Kasumi-1 (cell line): ENCODE data around the gene LIN28A.

Source experiments
- DNase-seq, 2 experiments: peaks; one replicate each; lab custom pipeline; 2025; lab: John Stamatoyannopoulos, UW

Gene LIN28A

DNA sequence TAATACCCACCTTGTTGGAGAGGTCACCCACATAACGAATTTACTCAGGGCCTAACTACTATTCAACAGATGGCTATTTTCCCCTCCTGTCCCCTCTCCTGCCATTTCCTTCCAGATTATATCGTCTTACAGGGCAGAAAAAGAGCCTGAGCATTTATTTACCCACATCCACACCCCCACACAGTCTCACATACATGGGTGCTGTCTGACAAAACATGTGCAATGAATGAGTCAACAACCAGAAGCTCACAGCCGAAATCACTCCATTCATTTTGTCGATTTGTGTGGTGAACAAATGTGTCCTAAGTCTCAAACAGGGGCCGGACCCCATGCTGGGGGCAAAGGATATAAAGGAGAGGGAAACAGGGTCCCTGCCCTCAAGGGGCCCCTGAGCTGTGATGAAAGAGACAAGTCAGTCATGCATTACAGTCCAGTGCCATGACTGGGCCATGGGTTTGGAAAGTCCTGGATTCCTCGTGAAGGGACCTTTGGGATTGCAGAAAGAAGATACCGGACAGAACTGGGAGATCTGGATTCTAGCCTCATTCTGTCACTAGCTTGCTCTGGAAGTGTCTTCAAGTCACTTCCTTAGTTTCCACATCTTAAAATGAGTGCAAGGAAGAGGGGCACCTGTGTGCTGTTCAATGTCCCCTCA, 21.7 kb upstream of the LIN28A start:
- no peak for DNase-seq

DNA sequence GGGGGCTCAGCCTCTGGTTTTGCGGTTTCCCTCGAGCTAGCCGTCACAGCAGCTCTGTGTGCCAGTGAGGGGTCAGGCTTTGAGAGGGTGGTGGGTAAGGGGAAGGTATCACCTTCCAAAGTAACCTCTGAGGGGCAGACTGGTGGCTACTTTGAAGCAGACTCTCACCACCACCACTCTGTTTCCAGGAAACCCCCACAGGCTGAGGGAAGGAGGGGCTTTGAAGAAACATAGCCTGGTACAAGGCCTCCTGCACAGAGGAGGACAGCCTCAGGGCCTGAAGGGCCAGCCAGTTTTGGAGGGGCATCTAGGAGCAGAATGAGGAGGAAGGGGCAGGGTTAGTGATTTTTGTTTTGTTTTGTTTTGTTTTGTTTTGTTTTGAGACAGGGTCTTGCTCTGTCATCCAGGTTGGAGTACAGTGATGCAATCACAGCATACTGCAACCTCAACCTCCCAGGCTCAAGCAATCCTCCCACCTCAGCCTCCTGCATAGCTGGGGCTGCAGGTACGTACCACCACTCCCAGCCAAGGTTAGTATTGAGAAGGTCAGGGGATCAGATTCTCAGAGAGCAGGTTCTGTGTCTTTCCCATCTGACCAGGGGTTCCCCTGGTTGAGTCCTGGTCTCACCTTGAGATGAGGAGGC, 20.9 kb upstream of the LIN28A start:
- no peak for DNase-seq

DNA sequence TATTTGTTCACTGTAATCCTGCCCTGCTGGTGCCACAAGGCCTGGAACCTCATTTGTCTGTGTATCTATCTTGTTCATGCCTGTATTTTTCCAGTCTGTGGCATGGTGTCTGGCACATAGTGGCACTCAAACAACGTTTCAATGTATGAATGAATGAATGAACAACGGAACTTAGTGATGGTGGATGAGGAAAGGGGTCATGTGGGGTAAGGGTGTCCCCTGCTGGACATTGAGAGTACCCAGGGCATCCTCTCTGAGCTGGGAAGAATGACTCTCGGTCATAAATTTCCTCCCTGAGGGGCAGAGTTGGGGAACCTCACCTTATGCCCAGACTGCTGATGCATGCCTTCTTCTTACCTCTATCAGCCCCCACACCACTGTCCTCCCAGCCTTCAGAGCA, 19.2 kb upstream of the LIN28A start:
- peak; percentile 30 to 38 for DNase-seq

DNA sequence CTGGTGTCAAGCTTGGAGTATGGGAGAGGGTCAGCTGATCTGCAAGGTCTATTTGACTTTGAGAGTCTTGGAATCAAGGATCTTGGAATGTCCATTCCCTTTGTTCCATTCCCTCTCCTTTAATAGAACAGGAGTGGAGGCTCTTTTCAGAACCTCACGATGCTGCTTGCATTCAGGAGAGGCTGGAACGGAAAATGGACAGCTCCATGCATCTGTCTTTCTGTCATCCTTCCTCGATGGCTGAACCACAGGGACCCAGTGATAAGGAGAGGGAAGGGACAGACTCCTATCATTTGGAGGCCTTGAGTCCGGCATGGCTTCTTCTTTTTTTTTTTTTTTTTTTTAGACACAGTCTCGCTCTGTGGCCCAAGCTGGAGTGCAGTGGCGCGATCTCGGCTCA, 14.9 kb upstream of the LIN28A start:
- no peak for DNase-seq

DNA sequence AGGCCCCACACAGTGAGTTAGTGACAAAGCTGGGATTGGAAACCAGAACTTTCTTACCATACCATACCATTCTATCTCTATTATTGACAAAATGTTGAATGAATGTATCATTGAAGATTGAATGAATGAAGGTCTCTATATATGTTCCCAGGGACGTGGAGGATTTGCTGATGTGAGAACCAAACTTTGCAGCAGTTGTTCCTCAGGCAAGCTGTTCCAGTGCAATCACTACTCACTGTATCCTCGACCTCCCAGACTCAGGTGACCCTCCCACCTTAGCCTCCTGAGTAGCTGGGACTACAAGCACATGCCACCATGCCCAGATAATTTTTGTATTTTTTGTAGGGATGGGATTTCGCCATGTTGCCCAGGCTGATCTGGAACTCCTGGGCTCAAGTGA, 11.6 kb upstream of the LIN28A start:
- no peak for DNase-seq

DNA sequence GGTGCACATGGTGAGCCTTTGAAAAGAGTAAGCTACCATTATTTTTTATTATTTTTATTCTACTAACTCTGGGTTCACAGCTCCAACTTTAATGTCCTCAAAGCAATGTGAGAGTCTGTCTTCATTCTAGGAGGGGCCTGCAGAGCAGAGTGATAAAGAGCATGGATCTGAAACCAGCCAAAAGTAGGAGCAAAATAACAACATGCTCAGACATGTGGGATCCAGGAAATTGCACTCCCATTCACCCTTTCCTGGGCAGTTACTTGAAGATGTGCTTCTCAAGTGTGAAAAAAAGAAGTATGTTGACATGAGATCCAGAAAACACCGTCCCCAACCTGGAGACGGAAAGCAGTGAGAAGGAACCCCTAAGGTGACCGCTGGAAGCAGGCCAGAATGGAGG, 8.7 kb upstream of the LIN28A start:
- DNase-seq, result no peak

DNA sequence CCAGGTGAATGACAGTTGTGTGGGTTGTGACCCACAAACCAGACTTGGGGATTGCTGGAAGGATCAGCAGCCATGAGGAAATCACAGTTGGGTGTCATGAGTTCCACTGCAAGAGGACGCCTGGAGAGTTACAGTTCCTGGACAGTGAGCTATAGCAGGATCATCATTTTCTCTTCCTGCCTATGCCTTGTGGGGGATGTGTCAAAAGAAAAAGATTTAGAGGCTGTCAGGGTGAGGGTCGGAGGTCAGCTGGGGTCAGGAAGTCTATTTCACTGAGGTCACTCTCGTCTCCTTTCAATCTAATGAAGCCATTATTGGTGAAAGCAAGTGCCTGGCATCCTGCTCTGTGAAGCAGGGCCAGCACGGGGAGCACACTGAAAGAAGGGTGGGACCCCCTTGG, 7.0 kb upstream of the LIN28A start:
- DNase-seq, result no peak

DNA sequence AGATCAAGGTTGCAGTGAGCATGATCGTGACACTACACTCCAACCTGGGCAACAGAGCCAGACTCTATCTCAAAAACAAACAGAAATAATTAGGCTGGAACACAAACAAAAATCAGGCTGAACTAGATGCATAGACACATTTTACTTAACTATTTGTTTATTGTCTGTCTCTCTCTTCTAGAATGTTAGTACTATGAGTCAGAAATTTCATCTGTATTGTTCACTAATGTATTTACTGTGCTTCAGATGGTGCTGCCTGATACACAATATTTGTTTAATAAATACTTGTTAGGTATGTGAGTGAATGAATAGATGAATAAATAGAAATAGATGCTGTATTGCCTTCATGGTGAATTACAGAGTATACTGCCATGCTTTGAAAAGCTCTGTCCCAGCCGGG, 6.0 kb upstream of the LIN28A start:
- no peak for DNase-seq

DNA sequence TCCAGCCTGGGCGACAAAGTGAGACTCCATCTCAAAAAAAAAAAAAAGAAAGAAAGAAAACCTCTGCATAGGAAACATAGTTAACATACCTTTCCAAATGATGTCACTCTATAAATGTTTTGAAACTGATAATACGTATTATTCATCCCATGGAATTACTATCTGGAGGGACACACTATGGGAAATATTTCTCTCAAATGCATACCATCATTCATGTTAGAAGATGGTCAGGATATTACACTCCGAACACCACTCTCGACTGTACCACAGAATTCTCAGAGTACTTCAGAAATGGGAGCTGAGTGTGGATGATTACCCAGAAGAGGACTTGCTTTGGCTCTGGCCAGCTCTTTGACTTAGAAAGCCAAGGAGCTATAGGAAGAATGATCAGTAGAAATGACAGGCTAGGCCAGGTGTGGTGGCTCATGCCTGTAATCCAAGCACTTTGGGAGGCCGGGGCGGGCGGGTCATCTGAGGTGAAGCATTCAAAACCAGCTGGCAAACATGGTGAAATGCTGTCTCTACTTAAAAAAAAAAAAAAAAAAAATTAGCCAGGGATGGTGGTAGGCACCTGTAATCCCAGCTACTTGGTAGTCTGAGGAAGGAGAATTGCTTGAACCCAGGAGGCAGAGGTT, 5.2 kb upstream of the LIN28A start:
- DNase-seq, result no peak

DNA sequence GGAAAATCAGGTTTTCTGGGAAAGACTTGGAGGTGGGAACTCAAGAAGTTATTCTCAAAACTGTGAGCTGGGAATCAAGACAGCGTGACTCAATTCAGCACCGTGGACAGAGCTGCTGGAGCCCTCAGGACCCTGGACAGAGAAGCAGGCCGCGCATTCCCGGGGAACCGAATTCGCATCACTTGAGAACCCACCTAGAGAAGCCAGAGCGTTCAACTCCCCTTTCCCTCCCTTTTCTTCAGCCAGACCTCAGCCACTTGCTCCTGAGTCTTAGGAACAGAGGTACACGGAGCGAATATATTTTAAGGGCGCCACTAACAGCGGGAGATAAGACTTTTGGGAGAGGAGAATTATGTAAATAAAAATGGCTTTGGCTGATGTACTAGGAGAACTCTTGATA, 2.0 kb upstream of the LIN28A start:
- peak; percentile 63 to 70 for DNase-seq

DNA sequence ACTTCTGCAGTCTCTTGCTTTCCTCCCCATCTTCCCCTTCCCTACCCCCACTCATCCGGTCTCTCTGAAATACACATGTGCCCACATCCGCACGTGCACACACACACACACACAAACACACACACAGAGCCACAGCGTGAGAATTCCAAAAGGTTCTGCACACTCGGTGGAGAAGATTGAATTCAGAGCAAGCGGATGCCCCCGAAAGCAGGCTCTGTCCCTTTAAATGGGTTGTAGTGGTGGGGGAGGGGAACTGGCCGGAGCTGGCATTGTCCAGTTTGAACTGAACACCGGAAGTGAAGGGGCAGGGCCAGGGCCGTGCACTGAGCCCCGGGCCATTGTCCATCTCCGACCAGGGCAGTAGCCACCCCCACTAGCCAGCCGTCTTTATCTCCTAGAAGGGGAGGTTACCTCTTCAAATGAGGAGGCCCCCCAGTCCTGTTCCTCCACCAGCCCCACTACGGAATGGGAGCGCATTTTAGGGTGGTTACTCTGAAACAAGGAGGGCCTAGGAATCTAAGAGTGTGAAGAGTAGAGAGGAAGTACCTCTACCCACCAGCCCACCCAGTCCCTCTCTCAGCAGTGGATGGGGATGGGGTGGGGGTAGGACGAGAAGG, 1.3 kb upstream of the LIN28A start:
- no peak for DNase-seq

DNA sequence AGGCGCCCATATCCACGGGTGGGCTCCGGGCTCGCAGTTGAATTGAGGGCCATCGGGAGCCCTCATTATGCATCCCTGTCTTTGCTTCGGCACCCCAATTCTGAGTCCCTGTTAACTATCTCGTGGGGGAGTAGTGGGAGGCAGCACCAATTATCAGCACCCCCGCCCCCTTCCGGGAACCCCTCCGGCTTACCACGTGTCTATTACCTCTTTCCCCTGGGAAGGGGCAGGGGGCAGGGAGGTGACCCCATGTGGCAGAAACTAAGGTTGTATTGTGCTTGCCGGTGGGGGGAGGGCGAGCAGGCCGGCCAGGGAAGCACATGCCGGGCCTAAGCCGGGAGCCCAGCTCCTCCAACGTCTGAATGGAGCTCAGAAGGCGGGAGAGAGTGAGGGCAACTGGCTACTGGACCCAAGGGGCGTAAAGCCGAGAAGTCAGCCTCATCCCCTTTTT, 1.0 kb downstream of the LIN28A start:
- DNase-seq, result no peak

DNA sequence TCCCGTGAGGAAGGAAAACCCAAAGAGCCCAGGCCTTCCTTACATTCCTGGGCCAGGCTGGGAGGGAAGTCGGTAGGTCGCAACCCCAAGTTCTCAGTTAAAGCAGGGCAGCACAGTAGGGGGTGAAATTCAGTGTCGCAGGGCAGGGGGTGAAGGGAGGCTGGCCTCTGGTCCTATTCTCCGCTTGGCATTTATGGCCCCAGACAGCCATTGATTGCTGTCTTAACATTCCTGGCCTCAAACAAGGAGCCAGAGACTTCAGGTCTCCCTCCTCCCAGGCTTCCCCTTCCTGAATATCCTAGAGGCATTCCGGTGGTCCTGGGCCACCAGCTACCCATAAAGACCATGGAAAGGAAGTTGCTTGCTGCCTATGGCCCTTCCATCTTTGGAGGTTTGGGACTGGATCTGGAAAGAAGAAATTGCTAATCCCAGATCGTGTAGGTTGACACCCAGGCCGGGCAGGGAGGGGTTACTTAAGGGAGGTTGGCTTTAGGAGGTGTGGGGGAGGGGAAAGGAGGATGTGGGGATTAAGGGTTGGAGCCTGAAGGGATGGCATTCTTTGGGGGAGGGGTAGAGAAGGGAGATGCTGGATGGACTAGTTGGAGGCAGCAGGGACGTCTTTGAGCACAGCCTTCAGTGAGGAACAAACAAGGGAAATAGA, 1.7 kb downstream of the LIN28A start:
- no peak for DNase-seq

DNA sequence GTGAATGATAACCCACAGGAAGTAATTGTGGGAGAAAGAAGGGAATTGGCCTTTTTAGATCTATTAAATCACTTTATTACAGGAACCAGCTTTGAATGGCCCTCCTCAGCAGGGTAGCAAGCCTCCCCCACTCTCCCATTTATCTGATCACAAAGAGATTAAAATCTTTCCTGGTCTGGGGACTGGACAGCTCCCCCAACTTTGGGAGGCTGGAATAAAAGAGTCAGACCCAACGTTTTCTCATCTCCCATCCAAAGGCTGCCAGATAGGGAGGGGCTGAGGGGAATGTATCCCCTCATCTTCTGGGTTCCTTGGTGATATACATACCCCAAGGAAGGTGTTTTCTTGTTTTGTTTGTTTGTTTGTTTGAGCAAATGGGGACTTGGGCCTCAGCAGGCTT, 2.4 kb downstream of the LIN28A start:
- no peak for DNase-seq

DNA sequence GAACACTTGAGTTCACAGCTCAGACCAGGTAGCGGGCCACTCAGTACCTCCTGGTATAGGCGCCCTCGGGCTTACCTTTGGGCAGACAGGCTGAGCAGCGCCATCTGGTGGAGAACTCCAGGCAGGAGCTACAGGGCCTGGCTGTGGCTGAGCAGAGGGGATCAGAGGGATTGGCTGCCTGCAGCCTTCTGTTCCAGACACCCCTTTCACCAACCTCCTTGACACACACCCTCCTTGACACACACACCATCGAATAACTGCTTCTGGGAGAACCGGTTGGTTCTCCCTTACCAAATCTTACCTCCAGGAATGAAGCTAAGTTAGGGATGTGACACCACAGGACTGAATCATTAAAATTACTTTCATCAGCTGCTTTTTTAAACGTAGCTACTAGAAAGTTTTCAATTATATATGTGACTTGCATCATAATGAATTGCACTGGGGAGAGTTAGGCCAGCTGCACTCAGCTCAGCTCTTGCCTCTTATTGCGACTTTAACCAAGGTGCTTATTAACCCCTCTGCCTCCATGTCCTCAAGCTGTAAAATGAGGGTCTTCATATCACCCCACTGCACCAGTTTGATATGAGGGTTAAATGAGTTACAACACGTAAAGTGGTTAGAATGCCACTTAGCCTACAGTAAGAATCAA, 6.6 kb downstream of the LIN28A start:
- peak; percentile 63 to 74 for DNase-seq

DNA sequence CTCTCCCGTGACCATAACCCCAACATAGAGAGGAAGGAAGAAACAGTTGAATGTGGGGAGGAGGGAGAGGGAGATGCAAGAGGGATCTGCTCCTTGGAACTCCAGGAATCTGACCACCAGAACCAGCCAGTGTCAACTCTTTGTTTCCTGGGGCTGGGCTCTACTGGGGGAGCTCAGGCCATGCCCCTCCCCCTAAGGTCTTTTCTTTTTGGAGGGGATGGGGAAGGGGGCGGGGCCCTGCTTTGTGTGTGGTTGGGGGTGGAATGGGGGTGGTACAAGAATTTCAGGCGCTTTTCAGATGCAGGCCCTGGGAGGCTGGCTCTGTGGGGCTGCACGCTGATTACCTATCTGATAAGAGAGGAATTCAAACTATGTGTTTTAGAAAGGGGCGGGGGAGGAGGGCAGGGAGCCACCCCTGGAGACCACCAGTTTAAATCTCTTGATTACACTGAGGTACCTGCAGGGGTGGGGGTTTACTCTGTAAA, 8.3 kb downstream of the LIN28A start:
- DNase-seq, result no peak

DNA sequence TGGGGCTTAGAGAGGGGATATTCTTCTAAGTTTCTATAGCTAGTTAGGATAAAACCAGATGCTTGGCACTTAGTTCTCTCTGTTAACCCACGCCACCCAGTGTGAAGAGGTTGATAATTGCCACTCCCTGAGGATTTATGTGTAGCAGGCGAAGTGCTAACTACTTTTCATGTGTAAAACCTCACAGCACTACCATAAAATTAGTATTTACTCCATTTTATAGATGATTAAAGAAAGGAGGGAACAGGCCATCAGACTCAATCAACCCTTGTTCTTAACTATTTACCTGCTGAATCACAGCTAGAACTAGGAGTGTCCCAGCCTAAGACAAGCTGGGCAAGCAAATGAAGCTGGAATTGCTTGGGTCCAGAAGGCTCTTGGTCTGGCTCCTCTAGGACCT, 8.9 kb downstream of the LIN28A start:
- DNase-seq, result no peak

DNA sequence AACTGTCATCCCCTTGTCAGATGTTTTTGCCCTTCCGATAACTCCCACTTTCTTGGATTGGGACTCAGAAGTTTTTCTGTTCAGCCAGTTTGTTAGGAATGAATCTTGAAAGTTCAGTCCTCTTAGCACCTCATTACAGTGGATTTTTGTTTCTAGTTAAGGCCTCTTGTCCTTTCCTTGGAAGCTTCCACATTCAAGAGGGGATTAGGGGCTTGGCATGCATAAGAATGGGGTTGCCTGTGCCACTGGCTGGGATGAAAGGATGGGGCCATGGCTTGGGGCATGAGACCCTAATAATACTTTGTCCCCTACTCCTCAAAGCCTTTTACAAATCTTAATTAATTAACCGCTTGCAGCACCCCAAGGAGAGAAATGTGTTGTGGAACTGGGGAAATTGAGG, 19.1 kb downstream of the LIN28A start:
- no peak for DNase-seq

DNA sequence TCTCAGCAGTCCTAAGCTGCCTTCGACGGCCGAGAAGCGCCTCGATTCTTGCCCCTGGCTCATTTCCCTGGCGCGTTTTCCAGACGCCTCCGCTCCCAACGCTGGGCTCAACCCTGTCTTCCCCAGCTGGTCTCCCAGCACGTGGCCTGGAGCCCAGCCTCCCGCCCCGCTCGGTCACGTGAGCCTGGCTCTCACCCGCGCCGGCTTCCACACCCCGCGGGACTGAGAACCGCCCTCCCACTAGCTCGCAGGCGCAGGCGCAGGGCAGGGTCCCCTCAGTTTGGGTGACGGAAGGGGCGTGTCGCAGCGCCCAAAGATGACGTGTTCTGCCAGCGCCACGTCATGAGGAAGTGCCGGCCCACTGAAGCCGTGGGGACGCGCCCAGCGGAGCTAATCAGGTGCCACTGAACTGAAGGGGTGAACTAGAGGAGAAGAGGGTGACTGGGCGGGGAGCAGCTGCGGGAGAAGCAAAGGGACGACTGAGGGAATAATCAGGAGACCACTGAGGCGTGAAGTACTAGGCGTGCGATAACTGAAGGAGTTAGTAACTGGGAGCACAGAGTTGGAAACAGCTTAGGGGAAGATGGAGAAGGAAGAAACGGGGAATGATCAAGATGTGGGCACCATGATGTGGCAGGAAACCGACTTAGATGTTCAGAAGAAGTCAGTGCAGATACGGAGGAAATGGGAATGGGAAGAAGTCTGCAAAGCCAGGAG, 21.5 kb downstream of the LIN28A start, which contains the start of gene DHDDS:
Gene DHDDS (plus strand): TSS at position 343 of the 717 bp plus-strand sequence. CDS start 625 bp downstream, outside the sequence.
- DNase-seq, result peak; percentile 95 to 96

DNA sequence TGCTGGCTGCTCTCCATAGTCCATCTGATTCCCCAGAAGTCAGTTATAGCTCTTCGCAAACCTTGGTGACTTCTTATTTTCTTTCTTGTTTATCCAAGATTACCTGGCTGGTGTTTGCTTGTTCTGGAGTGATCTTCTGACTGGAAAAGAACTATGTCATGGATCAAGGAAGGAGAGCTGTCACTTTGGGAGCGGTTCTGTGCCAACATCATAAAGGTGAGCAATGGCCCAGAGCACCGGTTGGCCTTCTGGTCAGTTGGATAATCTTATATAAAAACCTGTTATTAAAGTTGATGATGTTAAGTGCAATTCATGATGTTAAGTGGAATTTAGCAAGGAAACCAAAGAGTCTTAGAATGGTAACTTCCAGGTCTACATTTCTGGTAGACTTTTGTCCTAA, 22.2 kb downstream of the LIN28A start:
- no peak for DNase-seq

DNA sequence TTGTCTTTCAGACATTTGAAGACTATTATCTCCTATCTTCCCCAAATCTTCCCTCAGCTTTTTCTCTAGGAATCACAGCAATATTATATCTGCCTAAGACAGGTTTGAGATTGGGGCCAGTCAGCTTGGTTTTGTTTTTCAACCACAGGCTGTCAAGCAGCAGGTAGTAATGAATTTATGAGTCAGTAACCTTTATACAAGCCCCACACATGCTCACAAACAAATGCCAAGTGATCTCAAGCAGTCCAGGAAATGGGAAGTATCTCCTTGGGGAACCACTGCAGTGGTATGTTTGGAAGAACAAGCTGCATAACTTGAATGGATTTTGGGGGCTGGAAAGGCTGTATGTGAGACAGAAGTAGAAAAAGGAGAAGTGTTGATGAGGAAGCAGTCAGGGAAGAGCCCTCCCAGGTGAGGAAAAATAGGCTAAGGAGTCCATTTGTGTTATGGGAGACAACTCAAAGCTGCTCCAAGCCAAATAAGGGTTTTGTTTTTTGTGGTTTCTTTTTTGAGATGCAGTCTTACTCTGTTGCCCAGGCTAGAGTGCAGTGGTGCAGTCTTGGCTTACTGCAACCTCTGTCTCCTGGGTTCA, 23.6 kb downstream of the LIN28A start:
- no peak for DNase-seq
